ENCODE data around the gene SOX9. TPM values are rescaled to one million over a fixed set of nuclear protein-coding genes. Genes with fewer than 3 reads are reported as not detected.

SOX9 gene
- total and polyA plus RNA-seq, 9 of the 15 experiments (the other 6 are each of a cell fraction or from before 2014, with no cell fraction given), result 0.04 TPM; not detected in 8

- no peak for ATAC-seq
- H3K4me2 ChIP-seq (ENCODE audit: insufficient read depth, low read length), result no peak overlapping the region
- under 1% methylated on average over 15 of the region's 15 CpGs for WGBS (ENCODE audit: insufficient coverage, low coverage, missing lambda C conversion rate)
- POLR2A ChIA-PET, result no interaction called here
- no peak overlapping the region for H2AFZ ChIP-seq (ENCODE audit: low read depth, low read length)
- DNase-seq (ENCODE audit: extremely low read depth in 1 of 4, low spot score in 3 of 4), result no peak
- H3K27me3 ChIP-seq (ENCODE audit: control insufficient read depth in 2 of 2, insufficient read depth in 2 of 2, low read length in 2 of 2), result no peaks in the 10 kb centered on the region
- no peak overlapping the region for H3K4me3 ChIP-seq
- in situ Hi-C loops (cut with MboI), result no loop called here
- no peaks in the 10 kb centered on the region for H4K20me1 ChIP-seq (replicated peaks; ENCODE audit: control insufficient read depth, insufficient read depth, low read length)
- no peak for FAIRE-seq
- no TSS peak for BruUV-seq (replicated peaks)
- H3K27ac ChIP-seq (ENCODE audit: extremely low read depth, low read depth, low read length), result no peak overlapping the region
- H3K4me1 ChIP-seq (replicated peaks in 1 of 2; ENCODE audit: control insufficient read depth in 2 of 2, insufficient read depth in 2 of 2, low read length in 2 of 2), result no peaks in the 10 kb centered on the region
- no peaks in the 10 kb centered on the region for H3K36me3 ChIP-seq (ENCODE audit: control insufficient read depth, insufficient read depth, low read length)
- H3K9me3 ChIP-seq (replicated peaks; ENCODE audit: control insufficient read depth, insufficient read depth, low read depth, low read length), result no peaks in the 10 kb centered on the region
- no peak overlapping the region for H3K9ac ChIP-seq (ENCODE audit: insufficient read depth in 1 of 2, low read depth in 2 of 2, low read length in 2 of 2)
- no peaks in the 10 kb centered on the region for H3K9me1 ChIP-seq (ENCODE audit: control insufficient read depth, insufficient read depth, low read length)
- H3K79me2 ChIP-seq (ENCODE audit: control insufficient read depth, insufficient read depth, low read length), result no peaks in the 10 kb centered on the region
- intact Hi-C loops (cut with micrococcal nuclease), result no loop called here
- no peak for TF ChIP-seq ZNF551 (CRISPR knock-in tag; IDR thresholded peaks at IDR 0.05)
- CTCF ChIA-PET (ENCODE audit: low intra/inter-chr PET ratio), result no interaction called here
Observed at GRCh38 chr17:72158895-72159885, 38.4 kb downstream of the SOX9 start.

GRCh38 chr17:72162569-72162968 lies 41.7 kb downstream of the SOX9 start:
- no peak overlapping the region for H3K9ac ChIP-seq (ENCODE audit: insufficient read depth in 1 of 2, low read depth in 2 of 2, low read length in 2 of 2)
- no peaks in the 10 kb centered on the region for H4K20me1 ChIP-seq (replicated peaks; ENCODE audit: control insufficient read depth, insufficient read depth, low read length)
- in situ Hi-C loops (cut with MboI) (no loop called here), intact Hi-C loops (cut with micrococcal nuclease) (no loop called here)
- no peaks in the 10 kb centered on the region for H3K27me3 ChIP-seq (ENCODE audit: control insufficient read depth in 2 of 2, insufficient read depth in 2 of 2, low read length in 2 of 2)
- FAIRE-seq (no peak), DNase-seq (ENCODE audit: extremely low read depth in 1 of 4, low spot score in 3 of 4) (no peak), ATAC-seq (no peak)
- H3K36me3 ChIP-seq (ENCODE audit: control insufficient read depth, insufficient read depth, low read length), result no peaks in the 10 kb centered on the region
- H3K9me3 ChIP-seq (replicated peaks; ENCODE audit: control insufficient read depth, insufficient read depth, low read depth, low read length), result no peaks in the 10 kb centered on the region
- no peak overlapping the region for H3K4me3 ChIP-seq
- no peak overlapping the region for H3K27ac ChIP-seq (ENCODE audit: extremely low read depth, low read depth, low read length)
- peak; percentile 35 for TF ChIP-seq RBM25 (IDR thresholded peaks at IDR 0.05; ENCODE audit: low read depth, low read length, severe bottlenecking)
- TF ChIP-seq NFRKB (IDR thresholded peaks at IDR 0.05; ENCODE audit: low read depth), result no peak
- H2AFZ ChIP-seq (ENCODE audit: low read depth, low read length), result no peak overlapping the region
- no TSS peak for BruUV-seq (replicated peaks)
- no peaks in the 10 kb centered on the region for H3K79me2 ChIP-seq (ENCODE audit: control insufficient read depth, insufficient read depth, low read length)
- POLR2A ChIA-PET, result no interaction called here
- H3K4me1 ChIP-seq (replicated peaks in 1 of 2; ENCODE audit: control insufficient read depth in 2 of 2, insufficient read depth in 2 of 2, low read length in 2 of 2), result no peaks in the 10 kb centered on the region
- WGBS (ENCODE audit: insufficient coverage, low coverage, missing lambda C conversion rate), result 3% methylated on average over 2 of the region's 2 CpGs
- H3K9me1 ChIP-seq (ENCODE audit: control insufficient read depth, insufficient read depth, low read length), result no peaks in the 10 kb centered on the region
- H3K4me2 ChIP-seq (ENCODE audit: insufficient read depth, low read length), result no peak overlapping the region
- CTCF ChIA-PET (ENCODE audit: low intra/inter-chr PET ratio), result no interaction called here

Measured in K562 (cell line).